ENCODE data around the gene L3MBTL3.

Gene L3MBTL3

DNA sequence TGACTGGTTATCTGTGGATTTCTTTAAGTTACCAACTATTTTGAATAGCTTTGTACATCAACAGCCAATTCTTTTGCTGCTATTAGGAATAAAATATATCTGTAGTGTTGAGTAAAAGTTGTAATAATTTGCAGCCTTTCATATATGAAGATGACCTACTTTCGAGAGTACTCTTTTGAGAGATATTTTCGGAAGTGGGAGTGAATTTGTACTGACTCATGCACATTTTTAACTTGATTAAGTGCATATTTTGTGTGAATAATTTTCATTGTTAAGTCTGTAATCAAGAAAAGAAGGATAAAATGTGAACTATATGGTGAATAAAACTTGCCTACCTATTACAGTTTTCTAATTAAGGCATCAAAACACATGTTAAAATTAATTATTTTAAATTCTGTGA is 51.9 kb downstream of the L3MBTL3 start:
- TF ChIP-seq, protein P1, sequence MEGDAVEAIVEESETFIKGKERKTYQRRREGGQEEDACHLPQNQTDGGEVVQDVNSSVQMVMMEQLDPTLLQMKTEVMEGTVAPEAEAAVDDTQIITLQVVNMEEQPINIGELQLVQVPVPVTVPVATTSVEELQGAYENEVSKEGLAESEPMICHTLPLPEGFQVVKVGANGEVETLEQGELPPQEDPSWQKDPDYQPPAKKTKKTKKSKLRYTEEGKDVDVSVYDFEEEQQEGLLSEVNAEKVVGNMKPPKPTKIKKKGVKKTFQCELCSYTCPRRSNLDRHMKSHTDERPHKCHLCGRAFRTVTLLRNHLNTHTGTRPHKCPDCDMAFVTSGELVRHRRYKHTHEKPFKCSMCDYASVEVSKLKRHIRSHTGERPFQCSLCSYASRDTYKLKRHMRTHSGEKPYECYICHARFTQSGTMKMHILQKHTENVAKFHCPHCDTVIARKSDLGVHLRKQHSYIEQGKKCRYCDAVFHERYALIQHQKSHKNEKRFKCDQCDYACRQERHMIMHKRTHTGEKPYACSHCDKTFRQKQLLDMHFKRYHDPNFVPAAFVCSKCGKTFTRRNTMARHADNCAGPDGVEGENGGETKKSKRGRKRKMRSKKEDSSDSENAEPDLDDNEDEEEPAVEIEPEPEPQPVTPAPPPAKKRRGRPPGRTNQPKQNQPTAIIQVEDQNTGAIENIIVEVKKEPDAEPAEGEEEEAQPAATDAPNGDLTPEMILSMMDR (conservative IDR thresholded peaks at IDR 0.05; ENCODE audit: low read depth, low read length), result no peak
- H3K4me3 ChIP-seq (ENCODE audit: low read length), result no peak overlapping the region
- DNase-seq (ENCODE audit: low read depth), result no peak

GRCh38 chr6:130070792-130071191 is 52.4 kb downstream of the L3MBTL3 start:
- H3K4me3 ChIP-seq (ENCODE audit: low read length), result no peak overlapping the region
- DNase-seq (ENCODE audit: low read depth), result no peak
- TF ChIP-seq, protein P1 (conservative IDR thresholded peaks at IDR 0.05; ENCODE audit: low read depth, low read length), result no peak

DNA sequence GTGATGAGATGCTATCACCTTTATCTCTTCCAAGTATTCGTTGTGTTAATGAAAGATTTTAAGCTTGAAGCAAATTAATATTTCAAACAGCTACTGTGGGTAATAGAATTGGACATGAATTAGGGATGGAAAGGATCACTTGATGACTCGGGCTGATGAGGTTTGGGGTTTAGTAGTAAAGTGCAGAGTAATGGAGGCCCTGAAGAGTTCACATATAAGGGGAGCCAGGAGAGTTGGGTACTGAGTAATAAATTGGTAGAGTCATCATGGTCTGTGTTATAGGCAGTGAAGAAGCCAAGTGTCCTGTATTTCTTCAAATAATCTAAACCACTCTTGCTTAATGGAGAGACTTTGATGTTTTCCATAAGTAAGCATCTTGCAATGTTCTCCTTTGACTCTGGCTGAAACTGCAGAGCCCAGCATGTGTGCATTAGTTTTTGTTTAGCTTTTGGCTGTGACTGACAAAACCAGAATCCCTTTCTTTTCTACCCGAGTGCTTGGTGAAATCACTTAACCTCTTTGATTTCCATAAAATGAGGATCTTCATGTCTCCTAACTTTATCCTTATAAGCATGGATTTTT is 57.6 kb downstream of the L3MBTL3 start:
- no peak overlapping the region for H3K4me3 ChIP-seq (ENCODE audit: low read length)
- no peak for DNase-seq (ENCODE audit: low read depth)
- TF ChIP-seq, protein P1 (conservative IDR thresholded peaks at IDR 0.05; ENCODE audit: low read depth, low read length), result no peak

DNA sequence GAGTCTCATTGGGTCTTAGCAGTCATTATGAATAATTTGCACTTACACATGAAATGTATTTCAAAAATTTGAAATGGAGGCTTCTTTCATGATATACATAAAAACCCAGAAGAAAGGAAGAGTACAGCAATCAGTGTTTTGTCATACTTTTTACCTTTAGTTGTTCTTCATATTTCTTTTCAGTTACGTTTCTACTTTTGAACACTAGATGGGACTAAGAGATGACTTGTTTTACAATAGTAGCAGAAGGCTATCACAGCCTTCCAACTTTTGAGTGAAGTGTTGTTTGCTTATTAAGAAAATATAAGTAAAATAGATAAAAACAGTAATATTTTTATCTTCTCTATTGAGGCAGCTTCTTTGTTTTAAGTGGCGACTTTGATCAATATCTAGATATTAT is 58.1 kb downstream of the L3MBTL3 start:
- DNase-seq (ENCODE audit: low read depth), result no peak
- TF ChIP-seq, protein P1 (conservative IDR thresholded peaks at IDR 0.05; ENCODE audit: low read depth, low read length), result peak; percentile 26
- H3K4me3 ChIP-seq (ENCODE audit: low read length), result no peak overlapping the region

GRCh38 chr6:130090796-130091195 is 72.4 kb downstream of the L3MBTL3 start:
- TF ChIP-seq, protein P1 (conservative IDR thresholded peaks at IDR 0.05; ENCODE audit: low read depth, low read length), result no peak
- no peak overlapping the region for H3K4me3 ChIP-seq (ENCODE audit: low read length)
- no peak for DNase-seq (ENCODE audit: low read depth)

DNA sequence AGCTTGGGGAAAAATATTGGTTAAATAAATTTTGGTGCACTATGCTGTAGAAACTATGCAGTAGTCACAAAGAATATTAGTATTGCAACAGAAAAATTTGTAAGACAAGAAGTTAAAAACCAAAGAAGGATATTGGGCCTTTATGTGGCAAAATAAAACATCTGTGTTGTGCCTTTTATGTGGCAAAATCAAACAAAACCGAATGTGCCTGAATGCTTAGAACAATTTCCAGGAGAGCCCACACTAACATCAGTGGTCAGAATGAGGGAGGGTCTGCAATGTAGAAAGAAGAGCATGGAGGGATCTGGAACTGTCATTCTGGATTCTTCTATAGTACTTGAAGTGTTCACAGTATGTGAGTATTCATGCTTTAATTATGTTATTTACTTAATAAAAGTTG is 75.2 kb downstream of the L3MBTL3 start:
- no peak for DNase-seq (ENCODE audit: low read depth)
- no peak overlapping the region for H3K4me3 ChIP-seq (ENCODE audit: low read length)
- TF ChIP-seq, protein P1 (conservative IDR thresholded peaks at IDR 0.05; ENCODE audit: low read depth, low read length), result no peak

- no peak overlapping the region for H3K4me3 ChIP-seq (ENCODE audit: low read length)
- DNase-seq (ENCODE audit: low read depth), result no peak
- TF ChIP-seq, protein P1 (conservative IDR thresholded peaks at IDR 0.05; ENCODE audit: low read depth, low read length), result no peak
Measured at GRCh38 chr6:130098317-130098716, 79.9 kb downstream of the L3MBTL3 start.
